Measurements from ENCODE around the gene ANKRD6. TPM values are rescaled to one million over a fixed set of nuclear protein-coding genes. Genes with fewer than 3 reads are reported as not detected.
"Not testable (repeated sequence)": the region's sequence is repeated elsewhere in the genome, so short reads cannot be mapped to it uniquely, and the experiment has no call there.

The ANKRD6 gene
- total RNA-seq, 4 donors from 2014 or later = 9.3 to 26.0 (median 12.4) TPM

GRCh38 chr6:89638320-89639195 is 205.6 kb downstream of the ANKRD6 start, which contains the start of gene LYRM2:
LYRM2 (minus strand) TSS chr6:89638747; CDS start chr6:89638716, 31 bp downstream.
- DNase-seq (ENCODE audit: low spot score) = peak; percentile 72
- TF ChIP-seq CTCF (IDR thresholded peaks at IDR 0.05) = no peak
- peak; percentile 98 for ATAC-seq (ENCODE audit: low FRiP score)

GRCh38 chr6:89640804-89641203 is 207.9 kb downstream of the ANKRD6 start:
- TF ChIP-seq CTCF (IDR thresholded peaks at IDR 0.05) = no peak
- DNase-seq (ENCODE audit: low spot score) = no peak
- no peak for ATAC-seq (ENCODE audit: low FRiP score)

GRCh38 chr6:89641581-89641980 is 208.6 kb downstream of the ANKRD6 start:
- not testable (repeated sequence) for DNase-seq (ENCODE audit: low spot score); ATAC-seq (ENCODE audit: low FRiP score)

- DNase-seq (ENCODE audit: low spot score) (no peak), ATAC-seq (ENCODE audit: low FRiP score) (no peak)
- no peak for TF ChIP-seq CTCF (IDR thresholded peaks at IDR 0.05)
Measured at GRCh38 chr6:89642956-89643355, 210.0 kb downstream of the ANKRD6 start.

- no peak for TF ChIP-seq CTCF (IDR thresholded peaks at IDR 0.05)
- DNase-seq (ENCODE audit: low spot score) = no peak
- no peak for ATAC-seq (ENCODE audit: low FRiP score)
Measured at GRCh38 chr6:89643406-89643805, 210.5 kb downstream of the ANKRD6 start.

GRCh38 chr6:89644864-89645263 is 211.9 kb downstream of the ANKRD6 start:
- ATAC-seq (ENCODE audit: low FRiP score) (no peak), DNase-seq (ENCODE audit: low spot score) (no peak)
- TF ChIP-seq CTCF (IDR thresholded peaks at IDR 0.05) = no peak

GRCh38 chr6:89649682-89650081 is 216.7 kb downstream of the ANKRD6 start:
- TF ChIP-seq CTCF (IDR thresholded peaks at IDR 0.05) = no peak
- DNase-seq (ENCODE audit: low spot score) (no peak), ATAC-seq (ENCODE audit: low FRiP score) (no peak)

Measured in omental fat pad (tissue), 4 donors.